Karpas-422 (cell line): ENCODE data around the gene EML6. TPM values are rescaled to one million over a fixed set of nuclear protein-coding genes. Genes with fewer than 3 reads are reported as not detected.

ENCODE experiments used
- DNase-seq: peaks from one replicate; pipeline ENCODE4 v3.0.0-alpha.2; 2015
- H2AFZ ChIP-seq: fragments of 200-600 bp; sonication (generic); 2 replicates; pipeline ENCODE4 v1.6.1; 2014; ENCODE audit warnings: antibody characterized with exemption, low read length, mixed read lengths
- H3K27ac ChIP-seq: fragments of 200-600 bp; sonication (generic); 2 replicates; pipeline ENCODE4 v1.5.1; 2014; ENCODE audit warnings: mild to moderate bottlenecking, low read length, moderate library complexity
- H3K27me3 ChIP-seq: fragments of 200-600 bp; sonication (generic); 2 replicates; pipeline ENCODE4 v1.6.1; 2014; ENCODE audit warnings: low read length, mixed read lengths
- H3K36me3 ChIP-seq: fragments of 200-600 bp; sonication (generic); 2 replicates; pipeline ENCODE4 v1.6.1; 2014; ENCODE audit warnings: low read length, mixed read lengths; ENCODE audit not compliant: insufficient read depth
- H3K4me1 ChIP-seq: fragments of 200-600 bp; sonication (generic); 2 replicates; pipeline ENCODE4 v1.6.1; 2014; ENCODE audit warnings: mild to moderate bottlenecking, low read length, mixed read lengths
- H3K4me2 ChIP-seq: fragments of 200-600 bp; sonication (generic); 2 replicates; pipeline ENCODE4 v1.6.1; 2014; ENCODE audit warnings: low read length, low read depth, mild to moderate bottlenecking; ENCODE audit not compliant: poor library complexity, severe bottlenecking
- H3K4me3 ChIP-seq: fragments of 200-600 bp; sonication (generic); 2 replicates; pipeline ENCODE4 v1.5.1; 2014; ENCODE audit warnings: mild to moderate bottlenecking, antibody characterized with exemption, low read length, mixed read lengths
- H3K79me2 ChIP-seq: fragments of 200-600 bp; sonication (generic); 2 replicates; pipeline ENCODE4 v1.6.1; 2014; ENCODE audit warnings: mild to moderate bottlenecking, low read length, mixed read lengths
- H3K9ac ChIP-seq: fragments of 200-600 bp; sonication (generic); 2 replicates; pipeline ENCODE4 v1.6.0; 2014; ENCODE audit warnings: low read length
- H3K9me2 ChIP-seq: fragments of 200-600 bp; sonication (generic), shearing (Covaris generic); replicated peaks from 2 replicates; pipeline ENCODE4 v1.6.0; 2014; ENCODE audit warnings: mild to moderate bottlenecking, low read length, moderate library complexity; ENCODE audit not compliant: insufficient read depth
- H3K9me3 ChIP-seq: fragments of 300-700, 200-600 bp; sonication (generic); 2 replicates; pipeline ENCODE4 v1.6.1; 2014; ENCODE audit warnings: low read length, mixed read lengths
- H4K20me1 ChIP-seq: fragments of 200-600 bp; sonication (generic); 2 replicates; pipeline ENCODE4 v1.6.1; 2014; ENCODE audit warnings: mild to moderate bottlenecking, antibody characterized with exemption, low read length, low read depth; ENCODE audit not compliant: insufficient read depth
- total RNA-seq: library from RNA; depleted of rRNA; stranded (reverse); fragments of >200 nt; shearing (Covaris generic); gene quantifications from 2 replicates; pipeline ENCODE4 v1.2.3, GENCODE V29; 2014; ENCODE audit warnings: low replicate concordance

The EML6 gene
- total RNA-seq, 1 experiment from 2014 or later = 187 TPM

GRCh38 chr2:54954705-54955357 is 231.4 kb downstream of the EML6 start:
- H3K4me2 ChIP-seq = no peak overlapping the region
- H3K79me2 ChIP-seq = no peaks in the 10 kb centered on the region
- no peak overlapping the region for H3K9ac ChIP-seq
- peaks cover 78% of the 10 kb centered on the region for H3K36me3 ChIP-seq
- H3K9me3 ChIP-seq = no peaks in the 10 kb centered on the region
- no peak overlapping the region for H2AFZ ChIP-seq
- H3K4me3 ChIP-seq = no peak overlapping the region
- H3K27me3 ChIP-seq = no peaks in the 10 kb centered on the region
- no peak overlapping the region for H3K27ac ChIP-seq
- no peaks in the 10 kb centered on the region for H4K20me1 ChIP-seq
- no peak for DNase-seq
- H3K9me2 ChIP-seq = no peaks in the 10 kb centered on the region
- peaks cover 4% of the 10 kb centered on the region; the same call in 1 of the 2 replicates for H3K4me1 ChIP-seq

GRCh38 chr2:54955358-54956110 is 232.1 kb downstream of the EML6 start:
- H3K9me3 ChIP-seq = no peaks in the 10 kb centered on the region
- H3K9ac ChIP-seq = no peak overlapping the region
- no peaks in the 10 kb centered on the region for H3K79me2 ChIP-seq
- H4K20me1 ChIP-seq = no peaks in the 10 kb centered on the region
- no peak for DNase-seq
- H3K27ac ChIP-seq = no peak overlapping the region
- peaks cover 4% of the 10 kb centered on the region; the same call in 1 of the 2 replicates for H3K4me1 ChIP-seq
- peaks cover 80% of the 10 kb centered on the region for H3K36me3 ChIP-seq
- no peaks in the 10 kb centered on the region for H3K9me2 ChIP-seq
- no peaks in the 10 kb centered on the region for H3K27me3 ChIP-seq
- no peak overlapping the region for H2AFZ ChIP-seq
- H3K4me3 ChIP-seq = no peak overlapping the region
- no peak overlapping the region for H3K4me2 ChIP-seq

GRCh38 chr2:54956111-54956627 is 232.7 kb downstream of the EML6 start:
- Histone ChIP-seq H3K4me2 (no peak overlapping the region), H3K27me3 (no peaks in the 10 kb centered on the region), H3K9me3 (no peaks in the 10 kb centered on the region), H3K9me2 (no peaks in the 10 kb centered on the region), H3K9ac (no peak overlapping the region), H3K4me3 (no peak overlapping the region), H3K27ac (no peak overlapping the region), H3K79me2 (no peaks in the 10 kb centered on the region), H3K4me1 (peaks cover 4% of the 10 kb centered on the region; the same call in 1 of the 2 replicates), H4K20me1 (no peaks in the 10 kb centered on the region), H2AFZ (no peak overlapping the region), H3K36me3 (peaks cover 76% of the 10 kb centered on the region)
- DNase-seq = no peak

GRCh38 chr2:54957321-54957999 is 234.0 kb downstream of the EML6 start:
- H3K27me3 ChIP-seq = no peaks in the 10 kb centered on the region

GRCh38 chr2:54958717-54959371 is 235.4 kb downstream of the EML6 start:
- no peaks in the 10 kb centered on the region for H3K79me2 ChIP-seq
- H3K9me3 ChIP-seq = no peaks in the 10 kb centered on the region
- no peak overlapping the region for H3K9ac ChIP-seq
- H3K9me2 ChIP-seq = no peaks in the 10 kb centered on the region
- H3K27me3 ChIP-seq = no peaks in the 10 kb centered on the region
- no peak overlapping the region for H3K4me3 ChIP-seq
- DNase-seq = no peak
- H3K27ac ChIP-seq = peak overlapping the region; percentile 66
- H3K4me1 ChIP-seq = peaks cover 4% of the 10 kb centered on the region; the same call in 1 of the 2 replicates
- no peaks in the 10 kb centered on the region for H4K20me1 ChIP-seq
- H3K36me3 ChIP-seq = peaks cover 73% of the 10 kb centered on the region
- H3K4me2 ChIP-seq = no peak overlapping the region
- H2AFZ ChIP-seq = no peak overlapping the region

More at GRCh38 chr2:54957321-54957999, 234.0 kb downstream of the EML6 start:
- H3K36me3 ChIP-seq = peaks cover 73% of the 10 kb centered on the region
- no peak for DNase-seq
- H3K9ac ChIP-seq = no peak overlapping the region
- no peaks in the 10 kb centered on the region for H3K9me2 ChIP-seq
- no peak overlapping the region for H3K27ac ChIP-seq
- no peak overlapping the region for H2AFZ ChIP-seq
- no peaks in the 10 kb centered on the region for H3K79me2 ChIP-seq
- peaks cover 4% of the 10 kb centered on the region; the same call in 1 of the 2 replicates for H3K4me1 ChIP-seq
- H4K20me1 ChIP-seq = no peaks in the 10 kb centered on the region
- no peaks in the 10 kb centered on the region for H3K9me3 ChIP-seq
- H3K4me2 ChIP-seq = no peak overlapping the region
- H3K4me3 ChIP-seq = no peak overlapping the region

- Histone ChIP-seq H3K9me2 (no peaks in the 10 kb centered on the region), H3K79me2 (no peaks in the 10 kb centered on the region), H3K4me1 (peaks cover 4% of the 10 kb centered on the region; the same call in 1 of the 2 replicates), H4K20me1 (no peaks in the 10 kb centered on the region), H3K27ac (no peak overlapping the region; the same call in 1 of the 2 replicates), H3K4me3 (no peak overlapping the region), H2AFZ (no peak overlapping the region), H3K4me2 (no peak overlapping the region), H3K9ac (no peak overlapping the region), H3K36me3 (peaks cover 73% of the 10 kb centered on the region), H3K27me3 (no peaks in the 10 kb centered on the region), H3K9me3 (no peaks in the 10 kb centered on the region)
- no peak for DNase-seq
These were observed 236.7 kb downstream of the EML6 start for GRCh38 chr2:54960164-54960563.

GRCh38 chr2:54962511-54962910 is 239.0 kb downstream of the EML6 start:
- H3K27me3 ChIP-seq = no peaks in the 10 kb centered on the region
- H3K9me3 ChIP-seq = no peaks in the 10 kb centered on the region
- no peak for DNase-seq
- H3K4me3 ChIP-seq = no peak overlapping the region
- H3K9ac ChIP-seq = no peak overlapping the region
- no peak overlapping the region for H3K4me2 ChIP-seq
- H3K79me2 ChIP-seq = no peaks in the 10 kb centered on the region
- H3K36me3 ChIP-seq = peaks cover 67% of the 10 kb centered on the region
- no peaks in the 10 kb centered on the region for H3K9me2 ChIP-seq
- no peak overlapping the region for H3K27ac ChIP-seq
- no peaks in the 10 kb centered on the region for H4K20me1 ChIP-seq
- no peak overlapping the region for H2AFZ ChIP-seq
- H3K4me1 ChIP-seq = peaks cover 4% of the 10 kb centered on the region; the same call in 1 of the 2 replicates
